Measurements from ENCODE around the gene HPCA. TPM values are rescaled to one million over a fixed set of nuclear protein-coding genes. Genes with fewer than 3 reads are reported as not detected.

Gene HPCA
- total and polyA plus RNA-seq, 2 donors = 0.24 to 0.34 TPM

DNA sequence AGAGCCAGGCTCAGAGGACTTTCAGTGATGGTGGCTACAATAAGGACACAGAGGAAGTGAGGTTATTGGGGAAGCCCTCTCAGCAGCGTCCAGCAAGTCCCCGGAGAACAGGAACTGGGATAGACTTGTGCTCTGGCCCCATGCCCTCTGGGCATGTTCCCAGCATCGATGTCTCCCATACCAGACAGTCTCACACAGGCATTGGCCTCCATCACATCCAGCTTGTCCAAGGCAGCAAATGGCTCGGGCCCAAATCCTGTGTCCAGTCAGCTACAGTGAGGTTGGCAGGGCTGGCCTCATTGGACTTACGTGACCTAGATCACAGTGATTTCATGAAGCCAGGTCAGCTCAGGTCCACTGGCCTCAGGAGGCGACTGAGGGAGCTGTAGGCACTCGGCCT is 34.5 kb downstream of the HPCA start:
- Histone ChIP-seq H3K36me3 (ENCODE audit: control insufficient read depth in 2 of 2, insufficient read depth in 2 of 2, low read length in 1 of 2) (no peaks in the 10 kb centered on the region), H3K4me3 (ENCODE audit: low read length in 2 of 2) (no peak overlapping the region), H3K9me3 (ENCODE audit: control insufficient read depth in 2 of 2, insufficient read depth in 1 of 2, low read length in 1 of 2) (no peaks in the 10 kb centered on the region), H3K27ac (ENCODE audit: low read depth in 1 of 2, low read length in 1 of 2) (no peak overlapping the region), H3K4me1 (ENCODE audit: control insufficient read depth in 2 of 2, insufficient read depth in 2 of 2, low read length in 2 of 2) (peaks cover 0 to 5% of the 10 kb centered on the region in 2 donors), H3K27me3 (ENCODE audit: control insufficient read depth in 2 of 2, insufficient read depth in 1 of 2, low read length in 1 of 2) (peaks cover 19 to 61% of the 10 kb centered on the region in 2 donors)
- DNase-seq (ENCODE audit: low read depth in 6 of 9, low spot score in 9 of 9) = no peak
- WGBS = 85% methylated on average over 7 of the region's 7 CpGs

DNA sequence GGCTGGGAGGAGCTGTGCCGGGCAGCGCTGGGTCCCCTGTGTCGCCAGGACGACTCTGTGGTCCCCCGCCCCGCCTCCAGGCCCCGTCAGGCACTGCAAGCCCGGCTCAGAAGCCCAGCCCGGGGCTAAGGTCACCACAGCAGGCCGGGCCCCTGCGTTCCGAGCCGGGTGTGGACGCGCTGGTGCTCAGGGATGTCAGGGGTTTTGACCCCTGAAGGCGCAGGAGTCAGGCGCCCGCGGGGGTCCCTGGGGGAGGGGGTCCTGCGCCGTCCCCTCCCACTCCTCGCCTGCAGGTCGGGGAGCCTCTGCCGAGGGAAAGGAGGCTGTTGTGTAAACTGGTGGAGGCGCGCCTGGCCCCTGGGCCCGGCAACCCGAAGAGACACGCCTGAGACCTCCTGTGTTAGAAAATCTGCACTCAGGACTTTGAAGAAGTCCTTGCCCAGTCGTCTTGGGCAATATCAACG is 38.6 kb downstream of the HPCA start:
- Histone ChIP-seq H3K27me3 (ENCODE audit: control insufficient read depth in 2 of 2, insufficient read depth in 1 of 2, low read length in 1 of 2) (peaks cover 28 to 67% of the 10 kb centered on the region in 2 donors), H3K36me3 (ENCODE audit: control insufficient read depth in 2 of 2, insufficient read depth in 2 of 2, low read length in 1 of 2) (no peaks in the 10 kb centered on the region), H3K4me3 (ENCODE audit: low read length in 2 of 2) (no peak overlapping the region), H3K4me1 (ENCODE audit: control insufficient read depth in 2 of 2, insufficient read depth in 2 of 2, low read length in 2 of 2) (peaks cover 0 to 8% of the 10 kb centered on the region in 2 donors), H3K27ac (ENCODE audit: low read depth in 1 of 2, low read length in 1 of 2) (no peak overlapping the region), H3K9me3 (ENCODE audit: control insufficient read depth in 2 of 2, insufficient read depth in 1 of 2, low read length in 1 of 2) (no peaks in the 10 kb centered on the region)
- 5% methylated on average over 31 of the region's 31 CpGs for WGBS
- no peak for DNase-seq (ENCODE audit: low read depth in 6 of 9, low spot score in 9 of 9)

DNA sequence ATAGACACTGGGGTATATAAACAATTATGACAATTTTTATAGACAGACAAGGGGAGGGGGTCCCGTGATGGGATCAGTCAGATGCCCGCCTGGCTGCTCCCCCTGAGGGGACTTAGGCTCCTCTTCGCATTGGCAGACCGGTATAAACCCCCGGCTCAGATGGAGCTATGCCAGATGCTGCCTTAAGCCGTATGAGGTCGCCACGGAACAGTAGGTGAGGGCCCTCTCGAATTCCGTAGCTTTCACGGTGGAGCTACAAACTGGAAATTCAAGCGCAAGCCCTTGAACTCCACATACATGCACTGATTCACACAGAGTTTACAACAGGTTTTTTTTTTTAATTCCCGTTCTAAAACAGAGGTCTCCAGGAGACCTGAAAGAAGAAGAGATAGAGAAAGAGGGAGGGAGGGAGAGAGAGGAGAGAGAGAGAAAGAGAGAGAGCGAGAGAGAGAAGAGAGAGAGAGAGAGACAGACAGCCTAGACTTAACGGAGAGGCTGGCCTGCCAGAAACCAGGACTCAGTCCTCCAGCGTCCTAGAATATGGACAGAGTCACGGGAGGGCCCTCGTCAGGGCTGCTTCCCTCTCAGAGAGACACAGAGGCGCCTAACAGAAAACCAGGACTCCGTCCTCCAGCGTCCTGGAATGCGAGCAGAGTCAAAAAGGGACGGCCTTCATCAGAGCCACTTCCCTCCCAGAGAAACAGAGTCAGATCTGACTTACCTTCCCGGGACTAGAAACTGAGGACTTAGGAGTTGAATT is 39.3 kb downstream of the HPCA start:
- Histone ChIP-seq H3K4me3 (ENCODE audit: low read length in 2 of 2) (no peak overlapping the region), H3K4me1 (ENCODE audit: control insufficient read depth in 2 of 2, insufficient read depth in 2 of 2, low read length in 2 of 2) (peaks cover 0 to 8% of the 10 kb centered on the region in 2 donors), H3K36me3 (ENCODE audit: control insufficient read depth in 2 of 2, insufficient read depth in 2 of 2, low read length in 1 of 2) (no peaks in the 10 kb centered on the region), H3K27ac (ENCODE audit: low read depth in 1 of 2, low read length in 1 of 2) (no peak overlapping the region), H3K27me3 (ENCODE audit: control insufficient read depth in 2 of 2, insufficient read depth in 1 of 2, low read length in 1 of 2) (peaks cover 28 to 66% of the 10 kb centered on the region in 2 donors), H3K9me3 (ENCODE audit: control insufficient read depth in 2 of 2, insufficient read depth in 1 of 2, low read length in 1 of 2) (no peaks in the 10 kb centered on the region)
- peak in 2 of 9 donors; percentile 12 to 21 for DNase-seq (ENCODE audit: low read depth in 6 of 9, low spot score in 9 of 9)
- WGBS = 11% methylated on average over 24 of the region's 24 CpGs

DNA sequence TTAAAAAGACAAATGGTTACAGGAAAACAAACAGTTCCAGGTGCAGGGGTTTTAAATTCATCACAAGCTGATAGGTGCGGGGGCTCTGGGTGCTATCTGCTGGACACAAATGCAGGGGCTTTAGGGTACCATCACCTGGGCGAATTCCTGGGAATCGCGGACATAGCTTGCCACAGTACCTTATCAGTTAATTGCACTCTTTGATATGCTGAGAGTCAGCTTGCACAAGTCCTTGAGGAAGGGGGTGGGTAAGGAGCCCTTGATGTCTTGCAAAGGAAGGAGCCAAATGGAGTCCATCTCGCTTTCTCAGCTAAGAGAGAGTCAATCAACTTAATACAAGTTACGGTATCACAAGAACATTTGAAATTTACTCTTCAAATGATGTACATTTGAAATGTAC is 40.3 kb downstream of the HPCA start:
- Histone ChIP-seq H3K27me3 (ENCODE audit: control insufficient read depth in 2 of 2, insufficient read depth in 1 of 2, low read length in 1 of 2) (peaks cover 28 to 61% of the 10 kb centered on the region in 2 donors), H3K27ac (ENCODE audit: low read depth in 1 of 2, low read length in 1 of 2) (no peak overlapping the region), H3K4me3 (ENCODE audit: low read length in 2 of 2) (no peak overlapping the region), H3K36me3 (ENCODE audit: control insufficient read depth in 2 of 2, insufficient read depth in 2 of 2, low read length in 1 of 2) (no peaks in the 10 kb centered on the region), H3K4me1 (ENCODE audit: control insufficient read depth in 2 of 2, insufficient read depth in 2 of 2, low read length in 2 of 2) (peaks cover 0 to 8% of the 10 kb centered on the region in 2 donors), H3K9me3 (ENCODE audit: control insufficient read depth in 2 of 2, insufficient read depth in 1 of 2, low read length in 1 of 2) (no peaks in the 10 kb centered on the region)
- DNase-seq (ENCODE audit: low read depth in 6 of 9, low spot score in 9 of 9) = no peak
- 91% methylated on average over 6 of the region's 6 CpGs for WGBS

DNA sequence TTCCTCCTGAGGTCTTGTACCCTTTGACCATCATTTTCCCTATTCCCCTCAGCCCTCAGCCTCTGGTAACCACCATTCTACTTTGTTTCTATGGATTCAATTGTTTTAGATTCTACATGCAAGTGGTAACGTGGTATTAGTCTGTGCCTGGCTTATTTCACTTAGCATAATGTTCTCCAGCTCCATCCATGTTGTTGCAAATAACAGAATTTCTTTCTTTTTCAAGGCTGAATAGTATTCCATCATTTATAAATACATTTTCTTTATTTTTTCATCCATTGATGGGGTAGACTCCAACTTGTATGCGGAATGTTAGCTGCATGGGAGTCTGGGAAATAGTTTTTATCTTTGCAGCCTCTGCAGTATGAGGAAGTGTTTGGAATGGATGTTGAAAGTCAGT is 41.1 kb downstream of the HPCA start:
- no peak for DNase-seq (ENCODE audit: low read depth in 6 of 9, low spot score in 9 of 9)
- Histone ChIP-seq H3K9me3 (ENCODE audit: control insufficient read depth in 2 of 2, insufficient read depth in 1 of 2, low read length in 1 of 2) (no peaks in the 10 kb centered on the region), H3K27ac (ENCODE audit: low read depth in 1 of 2, low read length in 1 of 2) (no peak overlapping the region), H3K36me3 (ENCODE audit: control insufficient read depth in 2 of 2, insufficient read depth in 2 of 2, low read length in 1 of 2) (no peaks in the 10 kb centered on the region), H3K4me1 (ENCODE audit: control insufficient read depth in 2 of 2, insufficient read depth in 2 of 2, low read length in 2 of 2) (peaks cover 0 to 8% of the 10 kb centered on the region in 2 donors), H3K4me3 (ENCODE audit: low read length in 2 of 2) (no peak overlapping the region), H3K27me3 (ENCODE audit: control insufficient read depth in 2 of 2, insufficient read depth in 1 of 2, low read length in 1 of 2) (peaks cover 28 to 60% of the 10 kb centered on the region in 2 donors)
- WGBS = 91% methylated on average over 2 of the region's 2 CpGs

DNA sequence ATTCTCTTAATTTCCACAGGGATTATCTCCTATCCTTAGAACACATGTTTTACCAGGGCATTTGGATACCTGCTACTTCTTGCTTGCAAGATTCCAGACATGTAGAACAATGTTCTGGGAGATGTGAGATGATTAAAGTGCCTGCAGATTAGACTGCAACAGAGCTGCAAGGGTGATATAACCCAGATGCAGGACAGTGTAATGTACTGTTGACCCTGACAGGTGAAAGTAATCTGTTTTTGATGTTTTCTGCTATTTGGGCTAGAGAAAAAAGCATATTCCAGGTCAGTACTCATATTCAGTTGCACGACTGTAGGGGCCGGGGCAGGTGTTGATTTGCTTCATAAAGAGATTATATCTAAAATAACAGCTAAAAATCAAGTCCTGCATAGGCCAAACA is 42.0 kb downstream of the HPCA start:
- 96% methylated on average over 2 of the region's 2 CpGs for WGBS
- Histone ChIP-seq H3K9me3 (ENCODE audit: control insufficient read depth in 2 of 2, insufficient read depth in 1 of 2, low read length in 1 of 2) (no peaks in the 10 kb centered on the region), H3K4me3 (ENCODE audit: low read length in 2 of 2) (no peak overlapping the region), H3K36me3 (ENCODE audit: control insufficient read depth in 2 of 2, insufficient read depth in 2 of 2, low read length in 1 of 2) (no peaks in the 10 kb centered on the region), H3K27ac (ENCODE audit: low read depth in 1 of 2, low read length in 1 of 2) (no peak overlapping the region), H3K27me3 (ENCODE audit: control insufficient read depth in 2 of 2, insufficient read depth in 1 of 2, low read length in 1 of 2) (peaks cover 28 to 52% of the 10 kb centered on the region in 2 donors), H3K4me1 (ENCODE audit: control insufficient read depth in 2 of 2, insufficient read depth in 2 of 2, low read length in 2 of 2) (peaks cover 0 to 8% of the 10 kb centered on the region in 2 donors)
- no peak for DNase-seq (ENCODE audit: low read depth in 6 of 9, low spot score in 9 of 9)

DNA sequence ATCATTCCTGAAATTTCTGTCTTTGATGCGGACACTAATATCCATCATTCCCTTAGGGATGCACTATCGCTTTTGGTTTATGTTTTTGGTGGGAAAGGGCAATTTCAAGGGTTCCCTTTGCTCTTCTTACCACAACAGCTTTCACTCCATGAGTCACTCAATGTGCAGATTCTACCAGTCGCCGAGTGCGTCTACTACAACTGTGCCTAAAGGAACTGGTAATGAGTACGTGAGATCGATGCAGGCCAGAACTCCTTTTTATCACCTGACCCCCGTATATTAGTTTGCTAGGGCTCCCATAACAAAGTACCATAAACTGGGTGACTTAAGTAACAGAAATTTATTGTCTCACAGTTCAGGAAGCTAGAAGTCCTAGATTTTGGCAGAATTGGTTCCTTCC is 42.4 kb downstream of the HPCA start:
- Histone ChIP-seq H3K4me1 (ENCODE audit: control insufficient read depth in 2 of 2, insufficient read depth in 2 of 2, low read length in 2 of 2) (peaks cover 0 to 8% of the 10 kb centered on the region in 2 donors), H3K27ac (ENCODE audit: low read depth in 1 of 2, low read length in 1 of 2) (no peak overlapping the region), H3K27me3 (ENCODE audit: control insufficient read depth in 2 of 2, insufficient read depth in 1 of 2, low read length in 1 of 2) (peaks cover 25 to 48% of the 10 kb centered on the region in 2 donors), H3K4me3 (ENCODE audit: low read length in 2 of 2) (no peak overlapping the region), H3K9me3 (ENCODE audit: control insufficient read depth in 2 of 2, insufficient read depth in 1 of 2, low read length in 1 of 2) (no peaks in the 10 kb centered on the region), H3K36me3 (ENCODE audit: control insufficient read depth in 2 of 2, insufficient read depth in 2 of 2, low read length in 1 of 2) (no peaks in the 10 kb centered on the region)
- WGBS = 96% methylated on average over 8 of the region's 8 CpGs
- no peak for DNase-seq (ENCODE audit: low read depth in 6 of 9, low spot score in 9 of 9)

DNA sequence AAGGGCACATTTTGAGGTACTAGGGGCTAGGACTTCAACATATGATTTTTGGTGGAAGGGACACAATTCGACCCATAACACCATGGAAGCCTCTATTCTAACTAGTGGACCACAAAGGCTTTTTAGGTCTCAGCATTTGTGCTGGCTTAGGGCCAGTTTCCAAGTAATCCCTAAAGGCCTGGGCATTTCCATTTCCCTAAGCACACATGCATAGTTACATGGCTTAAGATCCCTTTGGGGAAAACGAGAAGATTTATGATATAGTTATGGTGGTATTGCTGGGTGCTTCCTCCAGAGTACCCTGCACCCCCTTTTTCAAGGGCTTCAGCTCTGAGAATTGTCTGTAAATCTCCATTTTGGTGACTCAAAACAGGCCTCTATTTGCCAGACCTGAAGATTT is 43.1 kb downstream of the HPCA start:
- Histone ChIP-seq H3K9me3 (ENCODE audit: control insufficient read depth in 2 of 2, insufficient read depth in 1 of 2, low read length in 1 of 2) (no peaks in the 10 kb centered on the region), H3K36me3 (ENCODE audit: control insufficient read depth in 2 of 2, insufficient read depth in 2 of 2, low read length in 1 of 2) (no peaks in the 10 kb centered on the region), H3K4me1 (ENCODE audit: control insufficient read depth in 2 of 2, insufficient read depth in 2 of 2, low read length in 2 of 2) (peaks cover 0 to 8% of the 10 kb centered on the region in 2 donors), H3K27me3 (ENCODE audit: control insufficient read depth in 2 of 2, insufficient read depth in 1 of 2, low read length in 1 of 2) (peaks cover 21 to 41% of the 10 kb centered on the region in 2 donors), H3K4me3 (ENCODE audit: low read length in 2 of 2) (no peak overlapping the region), H3K27ac (ENCODE audit: low read depth in 1 of 2, low read length in 1 of 2) (no peak overlapping the region)
- no peak for DNase-seq (ENCODE audit: low read depth in 6 of 9, low spot score in 9 of 9)
- 91% methylated on average over 2 of the region's 2 CpGs for WGBS

DNA sequence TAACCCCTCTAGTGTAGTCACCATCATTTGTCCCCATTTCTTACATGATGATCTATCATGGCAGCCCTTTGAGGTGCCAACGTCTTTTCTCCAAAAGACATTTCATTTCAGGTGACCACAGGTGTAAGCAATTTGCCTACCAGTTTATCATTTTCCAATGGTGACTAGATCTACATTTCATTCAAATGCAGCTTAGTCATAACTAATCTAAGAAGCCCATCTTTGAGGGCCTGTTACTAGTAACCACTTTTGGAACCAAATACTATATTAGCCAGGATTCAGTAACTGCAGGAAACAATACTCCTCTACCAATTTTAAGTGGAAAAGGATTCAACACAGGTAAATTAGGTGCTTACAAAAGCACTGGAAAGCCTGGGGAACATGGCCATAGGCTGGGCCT is 45.5 kb downstream of the HPCA start:
- peaks cover 6 to 17% of the 10 kb centered on the region in 2 donors for H3K27me3 ChIP-seq (ENCODE audit: control insufficient read depth in 2 of 2, insufficient read depth in 1 of 2, low read length in 1 of 2)
- H3K27ac ChIP-seq (ENCODE audit: low read depth in 1 of 2, low read length in 1 of 2) = no peak overlapping the region
- 95% methylated on average over 1 of the region's 1 CpG for WGBS
- no peak for DNase-seq (ENCODE audit: low read depth in 6 of 9, low spot score in 9 of 9)
- no peak overlapping the region for H3K4me3 ChIP-seq (ENCODE audit: low read length in 2 of 2)
- H3K9me3 ChIP-seq (ENCODE audit: control insufficient read depth in 2 of 2, insufficient read depth in 1 of 2, low read length in 1 of 2) = no peaks in the 10 kb centered on the region
- H3K36me3 ChIP-seq (ENCODE audit: control insufficient read depth in 2 of 2, insufficient read depth in 2 of 2, low read length in 1 of 2) = peaks cover 2 to 3% of the 10 kb centered on the region in 2 donors
- no peaks in the 10 kb centered on the region for H3K4me1 ChIP-seq (ENCODE audit: control insufficient read depth in 2 of 2, insufficient read depth in 2 of 2, low read length in 2 of 2)
